Measurements from ENCODE around the gene ZFP57. TPM values are rescaled to one million over a fixed set of nuclear protein-coding genes. Genes with fewer than 3 reads are reported as not detected.

ZFP57 gene
- total and polyA plus RNA-seq, 4 donors: 0.01 to 2.4 (median 1.1) TPM

DNA sequence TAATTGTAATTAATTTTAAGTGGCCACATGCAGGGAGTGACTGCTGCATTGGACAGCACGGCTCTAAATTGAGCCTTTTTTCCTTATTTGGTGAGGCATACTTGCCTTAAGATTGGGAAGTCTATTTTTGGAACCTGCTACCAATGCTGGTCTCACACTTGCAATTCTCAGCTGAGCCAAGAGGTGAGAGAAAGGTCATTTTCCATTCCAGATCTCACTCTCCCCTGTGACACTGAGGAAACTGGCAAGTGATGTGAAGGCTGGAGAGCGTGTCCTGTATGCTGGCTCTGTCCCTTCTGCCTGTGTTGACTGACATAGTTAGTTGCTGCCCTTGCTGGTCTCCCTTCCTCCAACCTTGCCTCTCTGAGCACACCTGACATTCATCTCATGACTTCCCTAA, 24.8 kb downstream of the ZFP57 start:
- 40 to 47% methylated on average over 2 of the region's 2 CpGs for WGBS, 2 donors
- ATAC-seq (ENCODE audit: insufficient read depth, low FRiP score) (no peak), DNase-seq (no peak)
- Histone ChIP-seq H3K9me3 (ENCODE audit: control insufficient read depth in 4 of 4, insufficient read depth in 3 of 4, low read length in 3 of 4) (peaks cover 0 to 1% (median 0%) of the 10 kb centered on the region in 4 donors), H3K27ac (ENCODE audit: low read depth in 1 of 2, low read length in 1 of 2) (peak overlapping the region in 1 of 2 donors; percentile 77), H3K27me3 (ENCODE audit: control insufficient read depth in 3 of 3, insufficient read depth in 3 of 3, low read length in 2 of 3) (peaks cover 4 to 6% (median 4%) of the 10 kb centered on the region in 3 donors), H3K9ac (ENCODE audit: insufficient read depth in 1 of 2, low read length in 2 of 2) (no peak overlapping the region), H3K36me3 (ENCODE audit: control insufficient read depth in 4 of 4, insufficient read depth in 4 of 4, low read length in 4 of 4) (no peaks in the 10 kb centered on the region), H3K4me1 (ENCODE audit: control insufficient read depth in 5 of 5, insufficient read depth in 5 of 5, low read length in 5 of 5) (no peaks in the 10 kb centered on the region), H3K4me3 (no peak overlapping the region)
- TF ChIP-seq, protein P1, sequence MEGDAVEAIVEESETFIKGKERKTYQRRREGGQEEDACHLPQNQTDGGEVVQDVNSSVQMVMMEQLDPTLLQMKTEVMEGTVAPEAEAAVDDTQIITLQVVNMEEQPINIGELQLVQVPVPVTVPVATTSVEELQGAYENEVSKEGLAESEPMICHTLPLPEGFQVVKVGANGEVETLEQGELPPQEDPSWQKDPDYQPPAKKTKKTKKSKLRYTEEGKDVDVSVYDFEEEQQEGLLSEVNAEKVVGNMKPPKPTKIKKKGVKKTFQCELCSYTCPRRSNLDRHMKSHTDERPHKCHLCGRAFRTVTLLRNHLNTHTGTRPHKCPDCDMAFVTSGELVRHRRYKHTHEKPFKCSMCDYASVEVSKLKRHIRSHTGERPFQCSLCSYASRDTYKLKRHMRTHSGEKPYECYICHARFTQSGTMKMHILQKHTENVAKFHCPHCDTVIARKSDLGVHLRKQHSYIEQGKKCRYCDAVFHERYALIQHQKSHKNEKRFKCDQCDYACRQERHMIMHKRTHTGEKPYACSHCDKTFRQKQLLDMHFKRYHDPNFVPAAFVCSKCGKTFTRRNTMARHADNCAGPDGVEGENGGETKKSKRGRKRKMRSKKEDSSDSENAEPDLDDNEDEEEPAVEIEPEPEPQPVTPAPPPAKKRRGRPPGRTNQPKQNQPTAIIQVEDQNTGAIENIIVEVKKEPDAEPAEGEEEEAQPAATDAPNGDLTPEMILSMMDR (IDR thresholded peaks at IDR 0.05; ENCODE audit: control extremely low read depth, extremely low read depth): no peak

DNA sequence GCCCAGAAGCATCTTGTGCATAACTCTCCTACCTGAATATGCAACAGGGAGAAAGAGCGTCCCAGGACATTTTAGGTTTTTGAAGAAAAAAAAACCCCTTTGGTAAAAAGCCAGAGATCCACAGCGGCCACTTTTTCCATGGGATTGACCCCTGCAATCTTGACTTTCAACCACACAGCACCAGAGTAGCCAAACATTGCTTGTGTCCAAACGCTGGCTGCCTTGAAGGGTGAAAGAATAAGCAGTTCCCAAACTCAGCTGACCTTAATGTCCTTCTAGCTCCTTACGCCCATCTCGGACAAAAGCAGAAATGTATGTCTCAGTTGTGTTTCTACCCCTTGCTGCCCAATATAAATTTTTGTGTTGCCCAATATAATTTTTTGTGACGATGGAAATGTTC, 25.3 kb downstream of the ZFP57 start:
- no peak overlapping the region for H3K4me3 ChIP-seq
- no peaks in the 10 kb centered on the region for H3K4me1 ChIP-seq (ENCODE audit: control insufficient read depth in 5 of 5, insufficient read depth in 5 of 5, low read length in 5 of 5)
- peaks cover 4 to 6% (median 4%) of the 10 kb centered on the region in 3 donors for H3K27me3 ChIP-seq (ENCODE audit: control insufficient read depth in 3 of 3, insufficient read depth in 3 of 3, low read length in 2 of 3)
- peak overlapping the region in 1 of 2 donors; percentile 77 for H3K27ac ChIP-seq (ENCODE audit: low read depth in 1 of 2, low read length in 1 of 2)
- no peaks in the 10 kb centered on the region for H3K36me3 ChIP-seq (ENCODE audit: control insufficient read depth in 4 of 4, insufficient read depth in 4 of 4, low read length in 4 of 4)
- ATAC-seq (ENCODE audit: insufficient read depth, low FRiP score) (no peak), DNase-seq (no peak)
- TF ChIP-seq, protein P1 (IDR thresholded peaks at IDR 0.05; ENCODE audit: control extremely low read depth, extremely low read depth): no peak
- WGBS, 2 donors: 70 to 86% methylated on average over 6 of the region's 6 CpGs
- H3K9me3 ChIP-seq (ENCODE audit: control insufficient read depth in 4 of 4, insufficient read depth in 3 of 4, low read length in 3 of 4): peaks cover 0 to 1% (median 0%) of the 10 kb centered on the region in 4 donors
- no peak overlapping the region for H3K9ac ChIP-seq (ENCODE audit: insufficient read depth in 1 of 2, low read length in 2 of 2)

DNA sequence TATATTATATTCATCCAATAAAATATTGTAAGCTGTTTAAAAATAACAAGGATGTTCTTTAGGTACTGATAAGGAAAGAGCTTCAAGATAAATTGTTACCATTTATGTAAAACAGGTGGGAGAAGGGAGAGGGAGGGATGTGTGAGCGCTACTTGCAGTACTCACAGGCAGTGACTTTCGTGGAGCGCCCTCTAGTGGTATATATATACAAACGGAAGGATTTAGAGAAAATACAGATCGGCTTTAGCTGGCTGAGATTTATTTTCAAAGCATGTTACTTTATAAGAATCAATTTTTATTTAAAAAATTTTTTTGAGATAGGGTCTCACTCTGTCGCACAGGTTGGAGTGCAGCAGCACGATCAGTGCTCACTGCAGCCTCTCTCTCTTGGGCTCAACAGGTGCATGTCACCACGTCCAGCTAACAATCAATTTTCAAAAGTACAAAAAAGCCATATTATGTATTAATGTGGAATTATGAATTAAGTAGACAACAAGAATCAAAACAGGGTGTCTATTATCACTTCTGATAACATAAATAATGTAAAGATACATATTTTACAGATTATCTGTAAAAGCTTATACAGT, 27.4 kb downstream of the ZFP57 start:
- WGBS, 2 donors: 11 to 14% methylated on average over 8 of the region's 8 CpGs
- Histone ChIP-seq H3K9ac (ENCODE audit: insufficient read depth in 1 of 2, low read length in 2 of 2) (no peak overlapping the region), H3K4me3 (no peak overlapping the region), H3K36me3 (ENCODE audit: control insufficient read depth in 4 of 4, insufficient read depth in 4 of 4, low read length in 4 of 4) (no peaks in the 10 kb centered on the region), H3K27me3 (ENCODE audit: control insufficient read depth in 3 of 3, insufficient read depth in 3 of 3, low read length in 2 of 3) (peaks cover 4 to 6% (median 4%) of the 10 kb centered on the region in 3 donors), H3K9me3 (ENCODE audit: control insufficient read depth in 4 of 4, insufficient read depth in 3 of 4, low read length in 3 of 4) (peaks cover 0 to 1% (median 0%) of the 10 kb centered on the region in 4 donors), H3K4me1 (ENCODE audit: control insufficient read depth in 5 of 5, insufficient read depth in 5 of 5, low read length in 5 of 5) (peaks cover 0 to 4% (median 0%) of the 10 kb centered on the region in 5 donors), H3K27ac (ENCODE audit: low read depth in 1 of 2, low read length in 1 of 2) (no peak overlapping the region)
- ATAC-seq (ENCODE audit: insufficient read depth, low FRiP score) (no peak), DNase-seq (peak in 2 of 3 donors; percentile 67 to 79)
- TF ChIP-seq, protein P1 (IDR thresholded peaks at IDR 0.05; ENCODE audit: control extremely low read depth, extremely low read depth): peak; percentile 46

All from lung (tissue), 12 donors.